Glomerular endothelial cell (primary cell): ENCODE measurements around the gene MRS2. TPM values are rescaled to one million over a fixed set of nuclear protein-coding genes. Genes with fewer than 3 reads are reported as not detected.
"Not testable (repeated sequence)": the region's sequence is repeated elsewhere in the genome, so short reads cannot be mapped to it uniquely, and the experiment has no call there.

Source experiments
- DNase-seq: peaks from one replicate; pipeline ENCODE4 v3.0.0-alpha.2; 2011; ENCODE audit warnings: low read depth, low spot score; ENCODE audit errors: extremely low read depth
- total RNA-seq: library from RNA; depleted of rRNA; stranded (reverse); fragments of >200 nt; gene quantifications from 2 replicates; pipeline ENCODE4 v1.2.3, GENCODE V29; 2015

Gene MRS2
- total RNA-seq, 1 donor from 2014 or later: 19.8 TPM

- no peak for DNase-seq
These were observed 17.0 kb upstream of the MRS2 start for GRCh38 chr6:24385536-24386269.

- DNase-seq: no peak
These were observed 14.9 kb upstream of the MRS2 start for GRCh38 chr6:24387818-24388217.

DNA sequence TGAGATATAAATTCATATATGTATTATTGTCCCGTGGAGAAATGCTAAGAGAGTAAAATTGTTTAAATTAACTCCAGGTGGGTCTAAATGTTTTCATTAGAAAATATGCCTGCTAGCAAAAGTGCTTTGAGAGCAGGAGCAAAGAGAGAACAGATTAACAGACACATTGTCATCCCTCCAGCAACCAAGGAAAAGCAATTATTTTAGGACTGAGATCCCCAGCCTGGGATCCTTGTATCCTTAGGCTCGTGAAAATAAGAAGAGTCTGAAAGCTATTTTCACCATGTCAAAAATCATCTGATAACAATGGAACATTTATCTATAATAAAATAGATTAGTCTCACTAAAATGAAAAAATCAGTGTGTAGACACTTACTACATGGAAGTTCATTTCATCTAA lies 11.5 kb upstream of the MRS2 start:
- no peak for DNase-seq

- DNase-seq: no peak
These were observed 10.9 kb upstream of the MRS2 start for GRCh38 chr6:24391756-24392405.

DNA sequence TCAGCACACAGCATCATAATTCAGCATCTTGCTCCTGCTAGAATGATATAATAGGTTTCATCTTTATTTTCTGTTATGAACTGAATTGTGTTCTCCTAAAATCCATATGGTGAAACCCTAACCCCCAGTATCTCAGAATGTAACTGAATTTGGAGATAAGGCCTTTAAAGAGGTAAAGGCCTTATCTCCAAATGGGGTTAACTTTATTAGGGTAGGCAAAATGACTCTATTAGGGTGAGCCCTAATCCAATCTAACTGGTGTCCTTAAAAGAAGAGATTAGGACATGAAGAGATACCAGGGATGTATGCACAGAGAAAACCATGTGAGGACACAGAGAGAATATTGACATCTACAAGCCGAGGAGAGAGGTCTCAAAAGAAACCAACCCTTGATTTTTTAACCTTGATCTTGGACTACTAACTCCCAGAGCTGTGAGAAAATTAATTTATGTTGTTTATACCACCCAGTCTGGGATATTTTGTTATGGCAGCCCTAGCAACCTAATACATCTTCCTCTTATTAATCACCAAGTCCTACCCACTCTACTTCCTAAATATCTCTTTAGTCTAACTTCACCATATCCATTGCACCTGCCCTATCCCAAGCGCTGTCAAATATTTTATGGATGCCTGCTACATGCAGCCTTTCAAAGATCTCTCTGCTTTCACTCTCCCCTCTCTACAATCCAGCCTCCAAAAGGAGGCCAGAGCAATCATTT lies 8.5 kb upstream of the MRS2 start:
- no peak for DNase-seq

GRCh38 chr6:24394780-24395437 lies 7.8 kb upstream of the MRS2 start:
- DNase-seq: no peak

DNA sequence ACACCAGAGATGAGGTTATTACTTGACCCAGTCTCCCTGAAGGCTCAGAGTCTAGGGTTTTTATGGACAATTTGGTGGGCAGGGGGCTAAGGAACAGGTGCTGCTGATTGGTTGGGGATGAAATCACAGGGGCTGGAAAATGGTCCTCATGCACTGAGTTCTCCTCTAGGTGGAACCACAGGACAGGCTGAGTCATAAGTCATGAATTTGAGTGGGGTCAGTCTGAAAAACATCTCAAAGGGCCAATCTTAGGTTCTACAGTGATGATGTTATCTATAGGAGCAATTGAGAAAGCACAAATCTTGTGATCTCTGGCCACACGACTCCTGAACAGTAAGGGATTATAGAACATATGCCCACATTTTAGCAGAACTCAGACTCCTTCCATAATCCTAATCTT lies 5.9 kb upstream of the MRS2 start:
- DNase-seq: no peak

DNA sequence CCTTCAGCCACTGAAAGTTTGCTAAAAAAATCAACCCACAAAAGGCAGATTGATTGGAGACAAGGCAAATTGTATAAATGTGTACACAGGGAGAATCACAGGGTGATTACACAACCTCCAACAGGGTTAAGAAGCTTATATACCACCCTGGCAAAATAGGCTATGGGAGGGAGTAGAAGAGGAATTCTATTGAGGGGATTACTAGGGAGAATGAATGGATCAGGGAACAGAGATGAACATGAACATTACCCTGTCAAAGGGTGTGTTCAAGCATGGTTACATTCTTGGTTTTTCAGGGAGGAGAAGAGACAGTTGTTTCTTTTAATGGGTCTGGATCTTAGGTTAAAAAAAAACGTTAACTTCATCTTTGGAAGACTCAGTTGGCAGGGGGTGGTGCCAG lies 5.1 kb upstream of the MRS2 start:
- no peak for DNase-seq

DNA sequence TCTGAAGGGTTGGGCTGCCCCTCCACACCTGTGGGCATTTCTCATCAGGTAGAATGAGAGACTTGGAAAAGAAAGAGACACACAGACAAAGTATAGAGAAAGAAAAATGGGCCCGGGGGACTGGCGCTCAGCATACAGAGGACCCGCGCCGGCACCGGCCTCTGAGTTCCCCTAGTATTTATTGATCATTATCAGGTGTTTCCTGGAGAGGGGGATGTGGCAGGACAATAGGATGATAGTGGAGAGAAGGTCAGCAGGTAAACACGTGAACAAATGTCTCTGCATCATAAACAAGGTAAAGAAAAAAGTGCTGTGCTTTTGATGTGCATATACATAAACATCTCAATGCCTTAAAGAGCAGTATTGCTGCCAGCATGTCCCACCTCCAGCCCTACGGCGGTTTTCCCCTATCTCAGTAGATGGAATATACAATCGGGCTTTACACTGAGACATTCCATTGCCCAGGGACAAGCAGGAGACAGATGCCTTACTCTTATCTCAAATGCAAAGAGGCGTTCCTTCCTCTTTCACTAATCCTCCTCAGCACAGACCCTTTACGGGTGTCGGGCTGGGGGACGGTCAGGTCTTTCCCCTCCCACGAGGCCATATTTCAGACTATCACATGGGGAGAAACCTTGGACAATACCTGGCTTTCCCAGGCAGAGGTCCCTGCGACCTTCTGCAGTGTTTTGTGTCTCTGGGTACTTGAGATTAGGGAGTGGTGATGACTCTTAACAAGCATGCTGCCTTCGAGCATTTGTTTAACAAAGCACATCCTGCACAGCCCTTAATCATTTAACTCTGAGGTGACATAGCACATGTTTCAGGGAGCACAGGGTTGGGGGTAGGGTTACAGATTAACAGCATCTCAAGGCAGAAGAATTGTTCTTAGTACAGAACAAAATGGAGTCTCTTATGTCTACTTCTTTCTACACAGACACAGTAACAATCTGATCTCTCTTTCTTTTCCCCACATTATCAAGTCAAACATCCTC lies 2.4 kb upstream of the MRS2 start:
- DNase-seq: not testable (repeated sequence)

DNA sequence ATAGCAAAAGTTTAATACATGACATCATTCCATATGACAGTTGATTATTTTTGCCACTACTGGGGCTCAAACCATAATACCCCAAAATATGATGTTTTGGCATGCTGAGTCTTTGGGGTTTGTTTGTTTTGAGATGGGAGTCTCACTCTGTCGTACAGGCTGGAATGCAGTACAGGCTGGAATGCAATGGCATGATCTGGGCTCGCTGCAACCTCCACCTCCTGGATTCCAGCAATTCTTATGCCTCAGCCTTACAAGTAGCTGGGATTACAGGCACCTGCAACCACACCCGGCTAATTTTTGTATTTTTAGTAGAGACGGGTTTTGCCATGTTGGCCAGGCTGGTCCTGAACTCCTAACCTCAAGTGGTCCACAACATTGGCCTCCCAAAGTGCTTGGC lies 1.3 kb upstream of the MRS2 start:
- DNase-seq: no peak

DNA sequence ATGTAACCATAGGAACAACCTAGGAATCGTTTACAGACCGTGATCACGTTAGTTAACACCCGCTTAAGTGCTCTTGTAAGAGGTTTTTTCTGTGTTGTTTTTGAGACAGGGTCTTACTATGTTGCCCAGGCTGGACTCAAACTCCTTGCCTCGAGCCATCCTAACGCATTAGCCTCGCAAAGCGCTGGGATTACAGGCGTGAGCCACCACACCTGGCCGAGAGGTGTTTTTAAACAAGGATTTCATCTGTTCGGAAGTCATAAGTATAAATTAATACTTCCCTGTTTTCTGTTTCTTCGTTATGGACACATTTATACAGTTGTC lies 727 bp downstream of the MRS2 start:
- no peak for DNase-seq

DNA sequence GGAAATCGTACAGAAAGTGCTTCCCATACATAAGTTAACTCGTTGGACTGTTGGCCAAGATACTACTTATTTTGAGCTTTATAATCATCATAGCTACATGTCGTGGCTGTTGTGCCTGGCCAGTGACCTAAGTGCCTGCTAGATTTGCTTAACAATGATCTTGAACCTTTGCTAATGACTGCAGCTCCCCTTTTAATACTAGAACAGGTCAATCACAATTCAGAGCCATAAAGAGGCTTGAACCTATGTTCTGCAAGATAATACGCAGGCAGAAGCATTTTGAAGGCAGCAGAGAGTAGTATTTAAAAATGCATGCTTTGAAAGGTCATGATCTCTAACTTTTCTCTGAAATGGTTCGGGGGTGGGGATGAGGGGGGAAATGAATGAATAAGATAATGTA lies 2.5 kb downstream of the MRS2 start:
- DNase-seq: no peak

GRCh38 chr6:24408719-24409410 lies 6.1 kb downstream of the MRS2 start:
- DNase-seq: no peak

DNA sequence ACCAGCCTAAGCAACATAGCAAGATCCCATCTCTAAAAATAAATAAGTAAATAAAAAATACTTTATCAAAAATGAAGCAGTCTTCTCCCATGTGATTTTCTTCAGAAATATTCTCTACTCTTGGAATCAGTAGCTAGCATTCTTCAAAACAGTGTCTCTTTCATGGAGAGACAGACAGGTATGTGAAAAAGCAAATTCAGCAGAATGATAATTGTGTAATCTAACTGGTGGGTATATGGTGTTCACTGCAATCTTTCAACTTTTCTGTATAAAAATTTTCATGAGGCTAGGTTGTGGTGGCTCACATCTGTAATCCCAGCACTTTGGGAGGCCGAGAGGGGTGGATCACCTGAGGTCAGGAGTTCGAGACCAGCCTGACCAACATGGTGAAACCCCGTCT lies 7.9 kb downstream of the MRS2 start:
- DNase-seq: no peak

DNA sequence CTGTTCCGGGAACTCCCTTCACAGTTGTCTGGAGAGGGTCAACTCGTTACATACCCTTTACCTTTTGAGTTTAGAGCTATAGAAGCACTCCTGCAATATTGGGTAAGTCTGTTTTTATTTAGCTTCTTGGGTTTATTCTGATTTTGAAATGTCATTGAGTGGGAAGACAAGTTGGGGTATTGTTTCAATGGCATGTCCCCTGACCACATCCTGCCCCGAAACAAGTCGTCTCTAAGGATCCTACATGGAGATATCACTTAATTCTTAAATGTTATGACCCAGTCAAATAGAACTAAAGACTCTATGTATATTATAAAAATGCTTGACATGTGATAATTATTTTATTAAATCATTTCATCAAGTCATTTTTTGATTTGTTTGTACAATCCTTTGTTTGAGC lies 9.6 kb downstream of the MRS2 start:
- no peak for DNase-seq

DNA sequence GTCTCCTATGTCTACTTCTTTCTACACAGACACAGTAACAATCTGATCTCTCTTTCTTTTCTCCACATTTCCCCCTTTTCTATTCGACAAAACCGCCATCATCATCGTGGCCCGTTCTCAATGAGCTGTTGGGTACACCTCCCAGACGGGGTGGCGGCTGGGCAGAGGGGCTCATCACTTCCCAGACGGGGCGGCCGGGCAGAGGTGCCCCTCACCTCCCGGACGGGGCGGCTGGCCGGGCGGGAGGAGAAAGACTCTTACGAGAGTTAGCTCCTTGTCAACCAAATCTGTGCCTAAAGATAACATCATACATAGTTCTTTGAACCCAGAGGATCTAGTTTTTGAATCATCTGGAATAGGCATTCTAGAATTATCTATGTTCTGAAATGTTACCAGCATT lies 11.8 kb downstream of the MRS2 start:
- not testable (repeated sequence) for DNase-seq

- DNase-seq: no peak
These were observed 13.0 kb downstream of the MRS2 start for GRCh38 chr6:24415753-24416152.

DNA sequence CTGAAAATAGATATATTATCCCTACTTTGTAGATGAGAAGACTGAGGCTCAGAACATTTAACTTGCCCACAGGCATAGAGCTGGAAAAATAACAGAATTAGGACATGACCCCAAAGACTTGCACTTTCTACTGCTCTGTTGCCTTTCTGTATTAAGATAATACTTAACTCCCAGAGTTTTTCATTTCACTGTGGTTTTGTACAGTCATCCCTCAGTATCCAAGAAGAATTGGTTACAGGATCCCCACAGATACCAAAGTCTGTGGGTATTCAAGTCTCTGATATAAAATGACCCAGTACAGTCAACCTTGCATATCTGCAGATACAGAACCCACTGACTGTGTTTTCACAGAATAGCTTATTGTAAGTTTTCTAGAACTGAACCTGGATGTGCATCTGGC lies 16.8 kb downstream of the MRS2 start:
- DNase-seq: no peak

GRCh38 chr6:24425091-24425490 lies 22.4 kb downstream of the MRS2 start:
- DNase-seq: no peak
